Measurements from ENCODE around the gene ICA1. TPM values are rescaled to one million over a fixed set of nuclear protein-coding genes. Genes with fewer than 3 reads are reported as not detected.

ICA1 gene
- total and polyA plus RNA-seq, 2 of the 13 experiments (the other 11 are each of a cell fraction or from before 2014, with no cell fraction given) = 0.29 TPM; not detected in 1

DNA sequence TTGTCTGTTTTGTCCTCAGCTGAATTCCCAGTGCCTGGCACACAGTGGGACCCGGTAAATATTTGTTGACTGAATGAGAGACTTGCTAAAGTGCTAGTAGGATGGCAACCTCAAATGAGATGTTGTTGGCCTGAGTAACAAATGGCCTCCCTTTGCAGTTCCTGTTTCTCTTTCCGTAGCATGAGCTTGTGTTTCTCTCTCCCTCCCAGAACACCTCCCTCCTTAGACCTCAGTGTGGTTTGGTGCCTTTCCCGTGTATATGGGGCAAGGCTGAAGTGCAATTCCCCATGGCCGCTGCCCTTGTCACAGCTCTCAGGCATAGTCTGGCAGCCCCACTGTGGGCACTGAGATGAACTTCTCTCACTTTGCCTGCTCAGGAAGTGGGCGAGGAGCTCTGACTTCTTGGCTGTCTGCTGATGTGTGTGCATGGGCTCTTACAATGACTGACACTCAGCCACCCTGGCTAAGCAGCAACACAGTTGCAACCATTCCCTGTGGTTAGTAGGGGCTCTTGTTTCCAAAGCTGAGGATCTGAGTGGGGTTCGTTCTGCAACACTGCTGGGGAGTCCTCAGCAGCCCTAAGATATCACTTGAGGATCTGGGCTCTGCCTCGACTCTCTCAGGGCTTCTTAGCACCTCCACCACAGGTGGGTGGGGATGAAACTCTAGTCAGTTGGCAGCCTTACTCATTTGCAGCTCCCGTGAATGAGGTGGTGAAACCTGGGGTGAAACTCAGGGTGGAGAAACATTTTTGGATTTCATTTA, 136.1 kb downstream of the ICA1 start:
- H3K36me3 ChIP-seq (replicated peaks in 1 of 2; ENCODE audit: control insufficient read depth in 1 of 2, insufficient read depth in 2 of 2, low read length in 2 of 2) = no peaks in the 10 kb centered on the region
- peak overlapping the region; percentile 60 for H3K4me2 ChIP-seq (ENCODE audit: low read depth, low read length)
- intact Hi-C loops (cut with micrococcal nuclease; ENCODE audit: unreplicated experiment) (no loop called here), in situ Hi-C loops (cut with HindIII; ENCODE audit: extremely low pct_ligation_motif_present, low pct_unique_long_range_greater_than_20kb) (no loop called here)
- no peaks in the 10 kb centered on the region for H3K9me3 ChIP-seq (ENCODE audit: low read length)
- FAIRE-seq (no peak), ATAC-seq (peak; percentile 62), DNase-seq (ENCODE audit: low spot score) (no peak)
- no TSS peak for BruUV-seq (replicated peaks)
- no peaks in the 10 kb centered on the region for H4K20me1 ChIP-seq (ENCODE audit: insufficient read depth, low read length)
- H3K9ac ChIP-seq (ENCODE audit: insufficient read depth, low read depth, low read length) = no peak overlapping the region
- CTCF ChIA-PET (ENCODE audit: low intra/inter-chr PET ratio, low total read pairs) = no interaction called here
- H2AFZ ChIP-seq (ENCODE audit: low read length) = no peak overlapping the region
- 22% methylated on average over 6 of the region's 8 CpGs for WGBS (ENCODE audit: low lambda C conversion rate)
- no peaks in the 10 kb centered on the region for H3K79me2 ChIP-seq (ENCODE audit: insufficient read depth, low read length)
- no peak overlapping the region for H3K27ac ChIP-seq (ENCODE audit: extremely low read length, insufficient read depth, low read length)
- H3K27me3 ChIP-seq (ENCODE audit: control insufficient read depth in 1 of 2, insufficient read depth in 2 of 2, low read length in 2 of 2) = no peaks in the 10 kb centered on the region; a peak in 1 of 5 replicates
- H3K4me3 ChIP-seq (replicated peaks in 1 of 3; ENCODE audit: insufficient read depth in 1 of 3, low read depth in 2 of 3, low read length in 3 of 3) = peak overlapping the region in 1 of 3 experiments; percentile 9; a peak in 1 of 6 replicates
- POLR2A ChIA-PET = no interaction called here
- peaks cover 19% of the 10 kb centered on the region for H3K4me1 ChIP-seq (ENCODE audit: insufficient read depth, low read length)
- no peak for TF ChIP-seq ZNF572 (CRISPR knock-in tag; IDR thresholded peaks at IDR 0.05)
- TF ChIP-seq, protein P1, sequence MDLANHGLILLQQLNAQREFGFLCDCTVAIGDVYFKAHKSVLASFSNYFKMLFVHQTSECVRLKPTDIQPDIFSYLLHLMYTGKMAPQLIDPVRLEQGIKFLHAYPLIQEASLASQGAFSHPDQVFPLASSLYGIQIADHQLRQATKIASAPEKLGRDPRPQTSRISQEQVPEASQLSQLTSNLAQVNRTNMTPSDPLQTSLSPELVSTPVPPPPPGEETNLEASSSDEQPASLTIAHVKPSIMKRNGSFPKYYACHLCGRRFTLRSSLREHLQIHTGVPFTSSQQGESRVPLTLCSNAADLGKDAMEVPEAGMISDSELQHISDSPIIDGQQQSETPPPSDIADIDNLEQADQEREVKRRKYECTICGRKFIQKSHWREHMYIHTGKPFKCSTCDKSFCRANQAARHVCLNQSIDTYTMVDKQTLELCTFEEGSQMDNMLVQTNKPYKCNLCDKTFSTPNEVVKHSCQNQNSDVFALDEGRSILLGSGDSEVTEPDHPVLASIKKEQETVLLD (CRISPR knock-in tag; IDR thresholded peaks at IDR 0.05; ENCODE audit: low read depth) = no peak
- no peak for TF ChIP-seq MAFK (conservative IDR thresholded peaks at IDR 0.05 in 1 of 2, IDR thresholded peaks at IDR 0.05 in 1 of 2; ENCODE audit: low read length in 2 of 2)
- no peak for TF ChIP-seq ONECUT2 (CRISPR knock-in tag; IDR thresholded peaks at IDR 0.05)
- TF ChIP-seq CENPT (CRISPR knock-in tag; IDR thresholded peaks at IDR 0.05; ENCODE audit: low read depth) = no peak
- no peak for TF ChIP-seq ZNF577 (CRISPR knock-in tag; IDR thresholded peaks at IDR 0.05; ENCODE audit: borderline replicate concordance, low read depth)
- no peak for TF ChIP-seq ZKSCAN8 (CRISPR knock-in tag; IDR thresholded peaks at IDR 0.05; ENCODE audit: borderline replicate concordance)
- TF ChIP-seq, protein P2, sequence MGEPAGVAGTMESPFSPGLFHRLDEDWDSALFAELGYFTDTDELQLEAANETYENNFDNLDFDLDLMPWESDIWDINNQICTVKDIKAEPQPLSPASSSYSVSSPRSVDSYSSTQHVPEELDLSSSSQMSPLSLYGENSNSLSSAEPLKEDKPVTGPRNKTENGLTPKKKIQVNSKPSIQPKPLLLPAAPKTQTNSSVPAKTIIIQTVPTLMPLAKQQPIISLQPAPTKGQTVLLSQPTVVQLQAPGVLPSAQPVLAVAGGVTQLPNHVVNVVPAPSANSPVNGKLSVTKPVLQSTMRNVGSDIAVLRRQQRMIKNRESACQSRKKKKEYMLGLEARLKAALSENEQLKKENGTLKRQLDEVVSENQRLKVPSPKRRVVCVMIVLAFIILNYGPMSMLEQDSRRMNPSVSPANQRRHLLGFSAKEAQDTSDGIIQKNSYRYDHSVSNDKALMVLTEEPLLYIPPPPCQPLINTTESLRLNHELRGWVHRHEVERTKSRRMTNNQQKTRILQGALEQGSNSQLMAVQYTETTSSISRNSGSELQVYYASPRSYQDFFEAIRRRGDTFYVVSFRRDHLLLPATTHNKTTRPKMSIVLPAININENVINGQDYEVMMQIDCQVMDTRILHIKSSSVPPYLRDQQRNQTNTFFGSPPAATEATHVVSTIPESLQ (CRISPR knock-in tag; conservative IDR thresholded peaks at IDR 0.05) = no peak
- TF ChIP-seq ZNF839 (CRISPR knock-in tag; IDR thresholded peaks at IDR 0.05; ENCODE audit: borderline replicate concordance) = no peak
- no peak for TF ChIP-seq ZNF724P (CRISPR knock-in tag; IDR thresholded peaks at IDR 0.05; ENCODE audit: borderline replicate concordance)
- TF ChIP-seq, protein P3, sequence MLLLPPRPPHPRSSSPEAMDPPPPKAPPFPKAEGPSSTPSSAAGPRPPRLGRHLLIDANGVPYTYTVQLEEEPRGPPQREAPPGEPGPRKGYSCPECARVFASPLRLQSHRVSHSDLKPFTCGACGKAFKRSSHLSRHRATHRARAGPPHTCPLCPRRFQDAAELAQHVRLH (CRISPR knock-in tag; IDR thresholded peaks at IDR 0.05; ENCODE audit: borderline replicate concordance, low read depth) = no peak
- TF ChIP-seq HNF4G (IDR thresholded peaks at IDR 0.05; ENCODE audit: borderline replicate concordance, low read depth, low read length) = no peak
- no peak for TF ChIP-seq HNF4G (CRISPR knock-in tag; IDR thresholded peaks at IDR 0.05; ENCODE audit: borderline replicate concordance, low read depth)
- TF ChIP-seq HOXA5 (CRISPR knock-in tag; IDR thresholded peaks at IDR 0.05) = no peak
- TF ChIP-seq ZSCAN30 (CRISPR knock-in tag; IDR thresholded peaks at IDR 0.05) = no peak
- no peak for TF ChIP-seq ZMYM2 (CRISPR knock-in tag; IDR thresholded peaks at IDR 0.05)
- TF ChIP-seq MYC (CRISPR knock-in tag; IDR thresholded peaks at IDR 0.05; ENCODE audit: borderline replicate concordance) = no peak
- no peak for TF ChIP-seq MAFF (IDR thresholded peaks at IDR 0.05; ENCODE audit: low read depth, low read length)
- TF ChIP-seq ZNF33B (CRISPR knock-in tag; IDR thresholded peaks at IDR 0.05) = no peak
